ENCODE results near the gene GRIK1. TPM values are rescaled to one million over a fixed set of nuclear protein-coding genes. Genes with fewer than 3 reads are reported as not detected.

GRIK1 gene
- total RNA-seq, 1 experiment from 2014 or later, result not detected

DNA sequence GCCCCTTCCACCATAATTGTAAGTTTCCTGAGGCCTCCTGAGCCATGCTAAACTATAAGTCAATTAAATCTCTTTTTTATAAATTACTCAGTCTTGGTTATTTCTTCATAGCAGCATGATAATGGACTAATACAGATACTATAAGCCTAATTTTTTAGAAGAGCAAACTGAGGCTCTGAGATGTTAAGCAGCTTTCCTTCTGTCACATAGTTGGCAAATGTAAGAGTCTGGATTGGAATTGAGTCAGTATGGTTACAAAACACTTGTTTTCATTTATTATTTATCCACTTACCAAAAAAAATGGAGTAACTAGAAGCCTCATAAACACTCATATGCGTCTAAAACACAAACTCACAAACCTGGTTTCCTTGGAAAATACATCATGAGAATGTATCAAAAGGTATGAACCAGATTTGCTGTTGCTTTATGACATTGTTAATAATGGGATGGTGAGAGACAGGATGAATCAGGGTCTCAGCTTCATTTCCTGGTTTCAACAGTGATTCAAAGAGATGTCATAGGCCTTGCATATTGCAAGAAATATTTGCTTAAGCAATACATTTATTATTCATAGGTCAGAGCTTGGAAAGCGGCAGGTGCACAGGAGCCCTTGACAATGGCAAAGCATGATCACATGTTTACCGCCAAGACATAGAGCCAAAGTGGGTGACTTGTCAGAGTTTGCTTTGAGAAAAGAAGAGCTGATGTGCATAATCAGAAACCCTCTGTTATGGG, 221.5 kb downstream of the GRIK1 start:
- no peak for DNase-seq (ENCODE audit: low spot score)

DNA sequence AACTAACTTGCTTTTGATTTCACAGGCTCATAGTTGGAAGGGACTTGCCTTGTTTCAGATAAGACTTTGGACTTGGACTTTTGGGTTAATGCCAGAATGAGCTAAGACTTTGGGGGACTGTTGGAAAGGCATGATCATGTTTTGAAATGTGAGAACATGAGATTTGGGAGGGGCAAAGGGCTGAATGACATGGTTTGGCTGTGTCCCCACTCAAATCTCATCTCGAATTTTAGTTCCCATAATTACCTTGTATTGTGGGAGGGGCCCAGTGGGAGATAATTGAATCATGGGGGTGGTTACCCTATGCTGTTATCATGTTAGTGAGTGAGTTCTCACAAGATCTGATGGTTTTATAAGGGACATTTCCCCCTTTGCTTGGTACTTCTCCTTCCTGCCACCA, 222.1 kb downstream of the GRIK1 start:
- no peak for DNase-seq (ENCODE audit: low spot score)

DNA sequence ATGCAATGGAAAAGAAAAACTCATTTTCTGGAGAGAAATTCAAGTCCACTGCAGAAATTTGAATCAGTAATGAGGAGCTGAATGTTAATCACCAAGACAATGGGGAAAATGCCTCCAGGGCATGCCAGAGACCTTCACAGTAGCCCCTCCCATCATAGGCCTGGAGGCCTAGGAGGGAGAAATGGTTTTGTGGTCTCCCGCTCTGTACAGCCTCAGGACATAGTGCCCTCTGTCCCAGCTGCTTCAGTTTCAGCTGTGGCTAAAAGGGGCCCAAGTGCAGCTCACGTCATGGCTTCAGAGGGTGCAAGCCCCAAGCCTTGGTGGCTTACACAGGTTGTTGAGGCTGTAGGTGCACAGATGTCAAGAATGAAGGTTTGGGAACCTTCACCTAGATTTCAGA, 223.0 kb downstream of the GRIK1 start:
- no peak for DNase-seq (ENCODE audit: low spot score)

DNA sequence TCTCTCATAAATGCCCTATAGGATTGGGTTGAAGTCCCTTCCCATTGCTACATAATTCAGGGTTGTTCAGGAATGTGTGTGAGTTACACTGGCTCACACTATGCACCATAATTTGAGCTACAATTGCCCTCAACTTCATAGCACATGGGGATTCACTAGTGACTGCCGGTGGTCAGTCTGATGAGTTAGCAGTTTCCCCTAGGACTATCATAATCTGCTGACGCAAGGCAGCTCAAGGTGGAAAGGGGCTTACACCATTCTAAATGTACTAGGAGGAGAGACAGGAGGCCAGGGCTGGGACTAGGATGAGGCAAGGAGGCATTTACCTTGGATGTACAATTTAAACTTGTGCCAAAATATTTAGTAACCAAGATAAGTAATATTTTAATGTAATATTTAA, 224.7 kb downstream of the GRIK1 start:
- no peak for DNase-seq (ENCODE audit: low spot score)

DNA sequence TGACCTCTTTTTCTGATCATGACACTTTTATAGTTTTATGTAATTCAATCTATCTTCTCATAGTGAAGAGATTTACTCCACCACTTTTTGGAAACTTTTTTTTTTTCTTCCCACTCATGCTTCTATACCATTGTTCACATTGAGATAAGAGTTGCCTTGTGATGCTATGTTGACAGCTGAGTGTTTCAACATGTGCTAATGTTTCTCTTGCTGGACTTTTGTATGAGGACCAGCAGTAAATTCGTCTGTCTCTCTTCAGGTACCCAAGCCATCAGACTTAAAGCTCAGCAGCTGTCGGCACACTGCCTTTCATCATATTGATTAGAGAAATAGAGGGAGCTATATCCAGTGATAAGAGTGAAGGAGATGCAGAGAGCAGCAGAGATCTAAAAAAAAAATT, 227.0 kb downstream of the GRIK1 start:
- DNase-seq (ENCODE audit: low spot score), result no peak

DNA sequence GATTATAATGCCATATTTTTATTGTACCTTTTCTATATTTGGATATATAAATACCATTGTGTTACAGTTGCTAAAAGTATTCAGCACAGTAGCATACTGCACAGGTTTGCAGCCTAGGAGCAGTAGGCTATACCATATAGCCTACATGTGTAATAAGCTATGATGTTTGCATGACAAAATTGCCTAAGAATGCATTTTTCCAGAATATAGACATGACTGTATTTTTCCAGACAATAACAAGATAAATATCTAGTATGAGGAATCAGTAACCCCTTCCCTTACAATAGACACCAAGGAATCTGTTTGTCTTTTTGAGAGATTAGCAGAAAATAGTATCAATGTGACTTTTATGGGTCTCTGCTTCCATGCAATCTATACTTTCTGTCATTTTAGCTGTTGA, 228.6 kb downstream of the GRIK1 start:
- DNase-seq (ENCODE audit: low spot score), result no peak

DNA sequence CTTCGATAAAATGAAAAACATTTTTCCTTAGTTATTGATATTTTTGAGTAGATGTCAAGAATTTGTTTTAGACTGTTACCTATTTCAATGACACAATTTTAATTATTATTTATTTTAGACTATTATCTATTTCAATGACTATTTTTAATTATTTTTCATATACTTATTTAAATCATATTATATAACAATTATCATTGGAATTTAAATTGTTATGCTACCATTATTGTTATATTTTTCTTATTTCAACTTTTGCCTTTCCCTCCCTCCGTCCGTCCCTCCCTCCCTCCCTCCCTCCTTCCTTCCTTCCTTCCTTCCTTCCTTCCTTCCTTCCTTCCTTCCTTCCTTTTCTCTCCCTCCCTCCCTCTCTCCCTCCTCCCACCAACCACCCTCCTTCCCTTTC, 229.3 kb downstream of the GRIK1 start:
- no peak for DNase-seq (ENCODE audit: low spot score)

DNA sequence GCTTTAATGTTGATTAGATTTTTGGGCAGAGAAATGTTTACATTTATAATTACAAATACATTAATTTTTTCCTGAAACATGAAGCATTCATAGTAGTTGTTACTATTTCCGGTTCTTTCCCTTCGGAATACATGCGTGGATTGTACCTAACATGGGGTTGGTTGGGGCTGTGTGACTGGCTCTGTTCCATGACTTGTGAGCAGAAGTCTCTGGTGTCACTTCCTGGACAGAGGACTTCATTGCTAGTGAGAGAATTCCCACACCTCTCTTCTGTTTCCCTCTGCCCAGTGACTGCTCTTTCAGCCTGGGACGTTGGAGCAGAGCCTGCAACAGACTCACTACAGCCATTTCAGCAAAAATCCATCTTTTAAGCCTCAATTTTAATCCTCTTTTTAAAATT, 231.4 kb downstream of the GRIK1 start:
- no peak for DNase-seq (ENCODE audit: low spot score)

DNA sequence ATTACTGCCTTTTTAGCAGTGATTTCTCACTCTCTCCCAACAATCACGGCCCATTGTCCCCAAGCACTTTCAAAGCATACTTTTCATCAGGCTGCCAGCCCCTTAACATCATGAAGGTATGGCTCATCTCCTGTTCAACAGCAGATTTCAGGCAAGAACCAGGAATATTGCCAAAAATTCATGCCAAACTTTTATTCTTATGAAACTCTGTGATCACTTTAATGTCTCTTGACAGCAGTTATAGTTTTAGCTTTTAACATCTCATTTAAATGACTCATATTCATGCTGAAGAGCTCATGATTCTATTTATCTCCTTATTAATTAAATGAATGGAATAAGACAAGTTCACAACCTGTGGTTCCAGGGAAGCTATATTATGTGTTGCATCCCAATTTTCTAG, 235.1 kb downstream of the GRIK1 start:
- no peak for DNase-seq (ENCODE audit: low spot score)

DNA sequence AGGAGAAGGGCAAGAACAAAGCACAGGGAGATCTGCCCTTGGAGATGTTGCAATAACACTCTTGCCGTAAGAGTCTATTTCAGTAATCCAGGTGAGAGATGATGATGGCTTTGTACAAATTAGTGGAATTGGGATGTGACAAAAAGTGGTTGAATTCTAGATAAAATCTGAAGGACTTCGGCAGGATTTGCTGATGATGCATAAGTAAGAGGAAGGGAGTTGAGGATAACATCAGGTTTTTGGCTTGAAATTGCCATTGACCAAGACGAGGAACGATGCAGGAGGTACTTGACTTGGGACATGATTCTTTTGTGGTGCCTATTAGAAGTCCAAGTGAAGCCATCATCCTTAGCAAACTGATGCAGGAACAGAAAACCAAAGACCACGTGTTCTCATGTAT, 238.1 kb downstream of the GRIK1 start:
- no peak for DNase-seq (ENCODE audit: low spot score)

DNA sequence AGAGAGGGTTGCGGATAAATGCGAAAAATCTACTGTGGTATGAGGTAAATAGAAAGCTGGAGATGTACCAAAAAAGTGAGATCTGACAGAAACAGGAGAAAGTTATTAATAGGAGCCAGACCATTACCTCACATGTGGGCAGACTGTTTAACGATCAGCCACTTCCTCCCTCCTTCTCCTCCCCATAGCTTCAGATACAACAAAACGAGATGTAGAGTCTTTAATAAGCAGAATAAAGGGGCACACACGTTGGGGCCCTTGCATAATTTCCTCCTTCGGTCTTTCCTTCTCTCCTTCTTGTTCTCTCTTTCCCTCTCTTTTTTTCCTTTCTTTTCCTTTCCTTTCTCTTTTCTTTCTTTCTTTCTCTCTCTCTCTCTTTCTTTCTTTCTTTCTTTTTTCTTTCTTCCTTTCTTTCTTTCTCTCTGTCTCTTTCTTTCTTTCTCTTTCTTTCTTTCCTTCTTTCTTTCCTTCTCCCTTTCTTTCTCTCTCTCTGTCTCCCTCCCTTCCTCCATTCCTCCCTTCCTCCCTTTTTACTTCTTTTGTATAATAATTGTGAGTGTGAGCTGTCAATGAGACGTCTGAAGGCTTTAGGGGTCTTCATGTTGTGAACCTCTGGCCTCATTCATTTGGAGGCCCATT, 242.1 kb downstream of the GRIK1 start:
- DNase-seq (ENCODE audit: low spot score), result no peak

DNA sequence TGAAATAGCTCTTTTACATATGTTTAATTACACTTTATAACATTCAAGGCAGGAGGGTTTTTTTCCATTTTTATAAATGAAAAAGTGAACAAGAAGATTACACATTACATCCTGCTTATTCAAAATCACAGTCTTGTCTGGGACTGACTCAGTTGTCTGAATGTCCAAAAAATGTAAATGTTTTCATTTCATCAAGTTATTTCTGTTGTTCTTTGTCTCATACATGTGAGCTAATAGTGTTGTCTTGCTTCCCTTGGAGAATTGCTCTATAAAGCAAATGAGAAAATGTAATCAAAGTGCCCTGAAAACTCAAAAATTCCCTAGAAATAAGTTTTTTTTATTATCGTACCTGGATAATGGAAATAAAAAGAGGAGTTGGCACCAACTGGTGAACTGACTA, 242.9 kb downstream of the GRIK1 start:
- no peak for DNase-seq (ENCODE audit: low spot score)

DNA sequence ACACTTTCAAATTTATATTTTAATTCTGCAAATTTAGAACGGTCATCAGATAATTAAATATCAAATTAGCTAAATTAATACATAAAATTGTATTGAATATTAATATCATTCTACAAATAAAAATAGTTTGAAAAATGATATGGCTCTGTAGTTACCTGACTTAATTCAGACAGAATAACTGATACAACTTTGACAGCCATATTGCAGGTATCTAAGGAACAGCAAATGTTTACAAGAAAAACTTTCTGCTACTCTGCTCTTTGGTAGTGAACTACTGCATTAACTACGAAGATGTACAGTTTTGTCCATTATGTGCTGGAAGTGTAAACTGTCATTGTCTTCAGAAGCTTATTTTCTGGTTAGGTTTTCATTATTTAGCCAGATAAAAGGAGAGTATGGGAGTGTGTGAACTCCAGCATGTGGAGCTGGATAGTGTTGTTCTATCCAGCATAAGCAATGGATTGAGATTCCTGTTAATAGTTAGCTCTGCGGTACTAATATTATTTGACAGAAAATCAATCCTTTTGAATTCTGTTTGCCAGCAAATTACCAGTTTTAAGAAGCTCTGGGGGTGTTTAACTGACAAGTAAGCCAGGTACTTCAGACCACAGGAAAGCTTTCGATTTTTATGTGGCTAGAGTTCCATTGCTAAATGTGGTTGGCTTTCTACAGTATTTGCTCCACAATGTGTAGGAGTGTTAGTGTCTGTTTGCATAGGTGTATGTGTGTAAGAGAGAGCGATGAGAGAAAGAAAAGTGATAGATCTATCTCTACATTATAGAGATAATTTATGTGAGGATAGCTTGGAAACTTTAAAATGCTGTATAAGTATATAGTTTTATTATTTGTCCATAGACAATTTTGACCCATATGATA, 247.9 kb downstream of the GRIK1 start:
- DNase-seq (ENCODE audit: low spot score), result no peak

DNA sequence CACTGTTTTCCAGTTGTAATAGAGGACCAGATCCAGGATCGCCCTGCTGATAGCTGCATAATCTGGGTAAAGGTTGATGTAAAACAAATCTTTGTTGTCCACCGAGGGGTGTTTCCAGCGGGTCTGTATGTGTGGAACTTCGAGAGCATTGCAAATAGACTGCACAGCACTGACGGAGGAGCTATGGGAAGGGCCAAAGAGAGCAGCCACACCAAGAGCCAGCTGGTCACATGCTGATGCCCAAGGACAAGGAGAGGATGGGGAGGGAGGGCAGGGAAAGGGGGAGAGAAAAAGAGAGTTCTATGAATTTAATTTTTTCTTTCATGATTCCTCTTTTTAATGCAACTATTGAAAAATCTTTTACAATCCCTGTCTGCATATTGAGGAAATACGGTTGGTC, 250.0 kb downstream of the GRIK1 start:
- no peak for DNase-seq (ENCODE audit: low spot score)

DNA sequence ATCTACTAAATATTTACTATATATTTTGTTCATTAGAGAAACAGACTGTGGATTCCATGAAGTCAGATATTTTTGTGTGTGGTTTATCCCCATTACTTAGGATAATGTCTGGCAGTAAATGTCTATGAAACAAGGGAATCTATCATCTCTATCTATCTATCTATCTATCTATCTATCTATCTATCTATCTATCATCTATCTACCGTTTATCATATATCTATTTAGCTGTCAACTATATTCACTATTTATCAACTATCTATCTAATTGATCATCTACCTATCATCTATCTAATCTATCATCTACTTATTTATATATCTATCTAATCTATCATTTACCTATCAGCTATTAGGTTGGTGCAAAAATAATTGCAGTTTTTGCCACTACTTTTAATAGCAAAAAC, 255.7 kb downstream of the GRIK1 start:
- no peak for DNase-seq (ENCODE audit: low spot score)

DNA sequence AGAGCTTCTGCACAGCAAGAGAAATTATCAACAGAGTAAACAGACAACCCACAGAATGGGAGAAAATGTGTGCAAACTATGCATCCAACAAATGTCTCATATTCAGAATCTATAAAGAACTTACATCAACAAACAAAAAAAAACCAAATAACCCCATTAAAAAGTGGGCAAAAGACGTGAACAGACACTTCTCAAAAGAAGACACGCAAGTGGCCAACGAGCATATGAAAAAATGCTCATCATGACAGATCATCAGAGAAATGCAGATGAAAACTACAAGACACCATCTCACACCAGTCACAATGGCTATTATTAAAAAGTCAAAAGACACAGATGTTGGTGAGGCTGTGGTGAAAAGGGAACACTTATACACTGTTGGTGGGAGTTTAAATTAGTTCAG, 257.0 kb downstream of the GRIK1 start:
- no peak for DNase-seq (ENCODE audit: low spot score)

DNA sequence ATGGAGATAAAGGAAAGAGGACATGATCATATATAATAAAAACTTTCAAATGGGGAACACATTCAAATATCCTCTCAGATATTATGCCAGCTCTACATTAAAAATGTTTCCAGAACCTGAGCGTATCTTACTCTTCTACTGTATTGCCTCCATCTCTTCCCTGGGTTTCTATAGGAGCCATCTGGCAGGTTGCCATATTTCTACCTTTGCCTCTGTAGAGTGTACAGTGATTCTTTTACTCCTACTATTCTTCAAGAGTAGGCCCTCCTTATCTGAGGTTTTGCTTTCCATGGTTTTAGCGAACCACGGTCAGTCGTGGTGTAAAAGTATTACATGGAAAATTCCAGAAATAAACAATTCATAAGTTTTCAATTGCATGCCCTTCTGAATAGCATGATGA, 259.5 kb downstream of the GRIK1 start:
- no peak for DNase-seq (ENCODE audit: low spot score)

DNA sequence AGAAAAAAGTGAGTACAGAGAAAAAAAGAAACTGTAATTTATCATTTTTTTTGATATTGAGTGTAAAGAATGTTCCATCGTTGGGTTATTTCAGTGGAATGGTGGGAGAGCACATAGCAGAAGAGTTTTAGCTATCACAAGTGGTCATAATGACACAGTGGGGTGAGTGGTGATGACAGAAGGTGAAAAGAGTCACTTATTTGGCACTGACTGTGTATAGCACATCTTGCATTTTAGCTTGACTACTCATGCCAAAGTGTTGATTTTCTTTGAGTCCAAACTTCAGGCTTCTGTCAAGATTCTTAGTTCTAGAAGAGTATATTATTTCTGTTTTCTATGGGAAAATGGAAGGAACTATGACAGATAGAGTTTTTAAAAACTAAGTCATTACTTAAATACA, 261.2 kb downstream of the GRIK1 start:
- no peak for DNase-seq (ENCODE audit: low spot score)

DNA sequence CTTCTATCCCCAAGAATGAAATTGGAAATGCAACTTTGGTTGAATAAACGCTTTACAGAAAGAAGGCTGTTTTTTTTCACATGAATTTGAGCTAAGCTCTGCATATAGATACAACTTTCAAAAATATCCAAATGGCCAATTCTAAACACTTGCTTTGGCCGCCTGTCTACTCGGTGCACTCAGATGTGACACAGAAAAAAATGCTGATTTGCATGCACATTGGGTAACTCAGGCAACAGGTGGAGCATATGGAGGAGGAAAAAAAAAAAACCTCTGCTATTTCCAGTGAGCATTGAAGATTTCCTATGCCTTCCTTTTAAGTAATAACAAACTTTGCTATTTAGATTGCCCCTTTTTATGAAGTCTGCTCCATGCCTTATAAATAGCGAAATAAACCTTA, 262.5 kb downstream of the GRIK1 start:
- DNase-seq (ENCODE audit: low spot score), result no peak

DNA sequence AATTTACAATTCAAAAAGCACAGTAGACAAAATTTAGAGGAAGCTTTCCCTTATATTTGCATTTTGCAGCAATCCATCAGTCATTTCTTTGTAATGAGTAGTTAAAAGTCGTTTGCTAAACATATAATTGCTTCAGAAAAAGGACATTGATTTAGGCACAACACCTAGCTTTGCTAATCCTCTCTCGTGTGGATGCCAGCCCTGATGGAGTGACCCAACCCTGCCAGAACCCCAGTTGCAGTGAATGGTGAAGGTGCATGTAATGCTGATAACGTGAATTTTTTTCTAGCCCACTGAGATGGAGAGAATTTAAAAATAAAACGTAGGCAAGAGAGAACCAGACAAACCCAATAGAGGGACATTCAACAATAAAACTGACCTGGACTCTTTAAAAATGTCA, 263.4 kb downstream of the GRIK1 start:
- DNase-seq (ENCODE audit: low spot score), result no peak

DNA sequence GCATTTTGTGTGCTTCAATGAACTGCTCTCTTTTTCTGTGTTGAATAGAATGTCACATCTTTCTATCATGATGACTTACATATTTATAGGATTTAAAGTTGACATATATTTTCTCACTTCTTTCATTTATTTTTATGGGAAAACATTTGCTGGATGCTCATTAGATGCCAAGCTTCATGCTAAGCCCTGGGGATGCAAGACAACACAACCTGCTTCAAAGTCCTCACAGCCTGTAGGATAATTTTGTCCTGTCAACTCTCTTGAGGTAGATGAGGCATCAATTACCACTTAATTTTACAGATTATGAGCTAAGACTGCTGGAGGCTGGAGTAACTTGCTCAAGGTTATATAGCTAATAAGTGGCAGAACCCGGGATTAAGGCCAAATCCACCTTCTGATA, 264.3 kb downstream of the GRIK1 start:
- no peak for DNase-seq (ENCODE audit: low spot score)

DNA sequence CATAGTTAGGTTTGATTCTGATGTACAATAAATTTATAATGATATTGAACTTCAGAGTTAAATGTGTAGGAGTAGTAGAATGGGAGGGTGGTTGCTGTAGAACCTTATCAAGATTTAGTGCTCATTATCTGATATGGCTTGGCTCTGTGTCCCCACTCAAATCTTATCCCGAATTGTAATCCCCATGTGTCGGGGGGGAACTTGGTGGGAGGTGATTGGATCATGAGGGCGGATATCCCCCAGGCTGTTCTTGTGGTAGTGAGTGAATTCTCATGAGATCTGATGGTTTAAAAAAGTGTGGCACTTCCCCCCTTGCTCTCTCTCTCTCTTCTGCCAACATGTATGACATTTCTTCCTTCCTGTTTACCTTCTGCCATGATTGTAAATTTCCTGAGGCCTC, 265.5 kb downstream of the GRIK1 start:
- no peak for DNase-seq (ENCODE audit: low spot score)

DNA sequence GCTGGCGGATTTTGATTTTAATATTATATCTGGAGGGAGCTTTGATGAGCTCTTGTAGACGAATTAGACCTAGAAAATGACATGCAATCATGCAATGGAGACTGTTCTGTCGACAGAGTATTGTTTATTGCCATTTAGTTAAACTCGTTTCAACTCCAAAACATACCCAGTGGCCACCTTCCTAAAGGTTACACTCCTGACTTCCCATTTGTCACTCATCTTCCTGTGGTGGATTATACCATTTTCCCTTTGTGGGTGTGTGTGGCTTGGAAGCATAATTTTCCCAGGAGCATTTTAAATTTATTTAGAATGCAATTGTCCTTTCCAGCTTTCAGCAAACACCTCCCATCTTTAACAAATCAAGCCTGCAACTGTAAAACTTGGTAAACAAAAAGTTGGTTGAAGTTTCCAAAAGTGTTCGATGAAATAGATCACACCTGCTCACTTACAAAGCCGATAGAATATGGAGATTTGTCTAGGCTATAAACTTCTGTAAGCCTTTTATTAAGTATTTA, 266.6 kb downstream of the GRIK1 start:
- no peak for DNase-seq (ENCODE audit: low spot score)
